Stimulated activated CD8-positive, alpha-beta memory T cell treated with anti-CD3 and anti-CD28 coated beads, Interleukin-15, amount 100 ng/mL, for 1 hour (primary cell): ENCODE data around the gene PHF21B.
"Not testable (repeated sequence)": the region's sequence is repeated elsewhere in the genome, so short reads cannot be mapped to it uniquely, and the experiment has no call there.

ENCODE experiments used
- DNase-seq: peaks from one replicate; pipeline ENCODE4 v3.0.0-alpha.2; 2020; ENCODE audit warnings: low read depth

The PHF21B gene

GRCh38 chr22:44961682-44962081 lies 48.1 kb downstream of the PHF21B start:
- not testable (repeated sequence) for DNase-seq

- DNase-seq = no peak
These were observed 52.7 kb downstream of the PHF21B start for GRCh38 chr22:44956840-44957767.

GRCh38 chr22:44955102-44955501 lies 54.7 kb downstream of the PHF21B start:
- DNase-seq = no peak

GRCh38 chr22:44954149-44954548 lies 55.7 kb downstream of the PHF21B start:
- no peak for DNase-seq

GRCh38 chr22:44952863-44953746 lies 56.7 kb downstream of the PHF21B start:
- DNase-seq = no peak

GRCh38 chr22:44951510-44951816 lies 58.3 kb downstream of the PHF21B start:
- DNase-seq = no peak

- no peak for DNase-seq
These were observed 58.8 kb downstream of the PHF21B start for GRCh38 chr22:44950806-44951509.

GRCh38 chr22:44947846-44948245 lies 62.0 kb downstream of the PHF21B start:
- DNase-seq = no peak

- no peak for DNase-seq
These were observed 62.8 kb downstream of the PHF21B start for GRCh38 chr22:44947049-44947448.

- no peak for DNase-seq
These were observed 64.8 kb downstream of the PHF21B start for GRCh38 chr22:44944883-44945601.

GRCh38 chr22:44943701-44944324 lies 66.0 kb downstream of the PHF21B start:
- DNase-seq = no peak

GRCh38 chr22:44942979-44943700 lies 66.7 kb downstream of the PHF21B start:
- no peak for DNase-seq

GRCh38 chr22:44942056-44942455 lies 67.7 kb downstream of the PHF21B start:
- no peak for DNase-seq

GRCh38 chr22:44941207-44941606 lies 68.6 kb downstream of the PHF21B start:
- no peak for DNase-seq

GRCh38 chr22:44940130-44940529 lies 69.7 kb downstream of the PHF21B start:
- no peak for DNase-seq

GRCh38 chr22:44939451-44939850 lies 70.4 kb downstream of the PHF21B start:
- no peak for DNase-seq

GRCh38 chr22:44938886-44939285 lies 70.9 kb downstream of the PHF21B start:
- DNase-seq = no peak

- DNase-seq = no peak
These were observed 72.6 kb downstream of the PHF21B start for GRCh38 chr22:44937216-44937615.

GRCh38 chr22:44936201-44936600 lies 73.6 kb downstream of the PHF21B start:
- no peak for DNase-seq

GRCh38 chr22:44935724-44936123 lies 74.1 kb downstream of the PHF21B start:
- no peak for DNase-seq

GRCh38 chr22:44934454-44934735 lies 75.4 kb downstream of the PHF21B start:
- DNase-seq = no peak
